ENCODE measurements around the gene NEGR1.

GRCh38 chr1:71770121-71770520, 512.2 kb downstream of the NEGR1 start:
- TF ChIP-seq, protein P1, sequence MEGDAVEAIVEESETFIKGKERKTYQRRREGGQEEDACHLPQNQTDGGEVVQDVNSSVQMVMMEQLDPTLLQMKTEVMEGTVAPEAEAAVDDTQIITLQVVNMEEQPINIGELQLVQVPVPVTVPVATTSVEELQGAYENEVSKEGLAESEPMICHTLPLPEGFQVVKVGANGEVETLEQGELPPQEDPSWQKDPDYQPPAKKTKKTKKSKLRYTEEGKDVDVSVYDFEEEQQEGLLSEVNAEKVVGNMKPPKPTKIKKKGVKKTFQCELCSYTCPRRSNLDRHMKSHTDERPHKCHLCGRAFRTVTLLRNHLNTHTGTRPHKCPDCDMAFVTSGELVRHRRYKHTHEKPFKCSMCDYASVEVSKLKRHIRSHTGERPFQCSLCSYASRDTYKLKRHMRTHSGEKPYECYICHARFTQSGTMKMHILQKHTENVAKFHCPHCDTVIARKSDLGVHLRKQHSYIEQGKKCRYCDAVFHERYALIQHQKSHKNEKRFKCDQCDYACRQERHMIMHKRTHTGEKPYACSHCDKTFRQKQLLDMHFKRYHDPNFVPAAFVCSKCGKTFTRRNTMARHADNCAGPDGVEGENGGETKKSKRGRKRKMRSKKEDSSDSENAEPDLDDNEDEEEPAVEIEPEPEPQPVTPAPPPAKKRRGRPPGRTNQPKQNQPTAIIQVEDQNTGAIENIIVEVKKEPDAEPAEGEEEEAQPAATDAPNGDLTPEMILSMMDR (IDR thresholded peaks at IDR 0.05) = no peak
- no peak for TF ChIP-seq POLR2A (IDR thresholded peaks at IDR 0.05)

Data from thyroid gland (tissue), 4 donors.